T-helper 2 cell treated with Interferon-gamma antibody and Interleukin-4, amounts not matched to agents 100 ng/mL and 5 ng/mL, for 36 hours (primary cell): ENCODE measurements around the gene CHRNA4. TPM values are rescaled to one million over a fixed set of nuclear protein-coding genes. Genes with fewer than 3 reads are reported as not detected.

ENCODE experiments used
- intact Hi-C: fragments of 100-400 bp; cut with micrococcal nuclease; formaldehyde crosslinking; loops from one replicate; pipeline ENCODE4 v1.15.1; 2023
- total RNA-seq: library from RNA; stranded (reverse); gene quantifications from 2 replicates; pipeline ENCODE4 v1.2.3, GENCODE V29; 2022

CHRNA4 gene
- total RNA-seq, 1 donor from 2014 or later: not detected

- intact Hi-C loops: no loop called here
Observed at GRCh38 chr20:63377951-63378381, 16.8 kb upstream of the CHRNA4 start.

- intact Hi-C loops: no loop called here
Observed at GRCh38 chr20:63377256-63377941, 16.2 kb upstream of the CHRNA4 start.

- intact Hi-C loops: no loop called here
Observed at GRCh38 chr20:63376283-63377250, 15.4 kb upstream of the CHRNA4 start.

GRCh38 chr20:63375438-63375837 lies 14.3 kb upstream of the CHRNA4 start:
- intact Hi-C loops: no loop called here

GRCh38 chr20:63374504-63374903 lies 13.4 kb upstream of the CHRNA4 start:
- intact Hi-C loops: no loop called here

GRCh38 chr20:63373996-63374395 lies 12.8 kb upstream of the CHRNA4 start:
- intact Hi-C loops: no loop called here

GRCh38 chr20:63372971-63373885 lies 12.1 kb upstream of the CHRNA4 start:
- intact Hi-C loops: no loop called here

GRCh38 chr20:63371291-63371865 lies 10.2 kb upstream of the CHRNA4 start:
- intact Hi-C loops: no loop called here

GRCh38 chr20:63370618-63371187 lies 9.6 kb upstream of the CHRNA4 start:
- intact Hi-C loops: no loop called here

- intact Hi-C loops: no loop called here
Observed at GRCh38 chr20:63369724-63370617, 8.8 kb upstream of the CHRNA4 start.

GRCh38 chr20:63369024-63369530 lies 7.9 kb upstream of the CHRNA4 start:
- intact Hi-C loops: no loop called here

- intact Hi-C loops: no loop called here
Observed at GRCh38 chr20:63368151-63368550, 7.0 kb upstream of the CHRNA4 start.

- intact Hi-C loops: no loop called here
Observed at GRCh38 chr20:63367446-63368055, 6.4 kb upstream of the CHRNA4 start.

GRCh38 chr20:63366390-63367365 lies 5.5 kb upstream of the CHRNA4 start:
- intact Hi-C loops: no loop called here

GRCh38 chr20:63365601-63366389 lies 4.6 kb upstream of the CHRNA4 start:
- intact Hi-C loops: no loop called here

GRCh38 chr20:63364801-63365585 lies 3.8 kb upstream of the CHRNA4 start:
- intact Hi-C loops: no loop called here
